GM12891 (cell line): ENCODE data around the gene PTPN4.
A peak's percentile ranks its signal among the peaks of the same experiment; 100 is the strongest.

ENCODE experiments used
- DNase-seq: peaks from one replicate; pipeline ENCODE4 v3.0.0; 2011; ENCODE audit warnings: low spot score; ENCODE audit not compliant: insufficient read length
- FAIRE-seq: peaks from 2 replicates; lab custom pipeline; 2011; peaks lifted over from hg19 to GRCh38; lab: Jason Lieb, UNC
- PAX5 ChIP-seq: IDR thresholded peaks from 2 replicates; pipeline ENCODE4 v1.6.1; 2011; ENCODE audit warnings: low read length, moderate library complexity, mild to moderate bottlenecking; ENCODE audit not compliant: insufficient read depth, severe bottlenecking
- POLR2A ChIP-seq: IDR thresholded peaks from 2 replicates; pipeline ENCODE4 v1.6.1; 2011; ENCODE audit warnings: low read depth, low read length, control low read depth
- POLR2AphosphoS5 ChIP-seq: IDR thresholded peaks from 2 replicates; pipeline ENCODE4 v1.6.1; 2011; ENCODE audit warnings: low read depth, low read length, control low read depth
- POU2F2 ChIP-seq: IDR thresholded peaks from 2 replicates; pipeline ENCODE4 v1.6.1; 2011; ENCODE audit warnings: low read depth, mild to moderate bottlenecking, control low read depth, low read length, moderate library complexity
- SPI1 ChIP-seq: IDR thresholded peaks from 2 replicates; pipeline ENCODE4 v1.6.1; 2011; ENCODE audit warnings: low read depth, low read length, control low read depth
- TAF1 ChIP-seq: IDR thresholded peaks from 2 replicates; pipeline ENCODE4 v1.6.1; 2011; ENCODE audit warnings: low read depth, low read length, control low read depth

PTPN4 gene

DNA sequence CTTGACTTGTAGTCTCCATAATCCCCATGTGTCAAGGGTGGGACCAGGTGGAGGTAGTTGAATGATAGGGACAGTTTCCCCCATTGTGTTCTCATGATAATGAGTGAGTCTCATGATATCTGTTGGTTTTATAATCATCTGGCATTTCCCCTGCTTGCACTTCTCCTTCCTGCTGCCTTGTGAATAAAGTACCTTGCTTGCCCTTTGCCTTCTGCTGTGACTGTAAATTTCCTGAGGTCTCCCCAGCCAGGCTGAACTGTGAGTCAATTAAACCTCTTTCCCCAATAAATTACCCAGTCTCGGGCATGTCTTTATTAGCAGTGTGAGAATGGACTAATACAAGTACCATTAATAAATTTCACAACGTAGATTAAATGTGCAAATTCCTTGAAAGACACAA lies 150.8 kb downstream of the PTPN4 start:
- FAIRE-seq, result peak; percentile 13
- TF ChIP-seq TAF1, result no peak
- no peak for TF ChIP-seq POLR2A
- no peak for TF ChIP-seq SPI1
- TF ChIP-seq POU2F2, result no peak
- TF ChIP-seq POLR2AphosphoS5, result no peak
- TF ChIP-seq PAX5, result no peak

GRCh38 chr2:119914266-119914665 lies 154.5 kb downstream of the PTPN4 start:
- DNase-seq, result no peak
- FAIRE-seq, result no peak
- TF ChIP-seq PAX5 (no peak), TAF1 (no peak), SPI1 (no peak), POU2F2 (no peak), POLR2AphosphoS5 (no peak), POLR2A (no peak)

More for the DNA sequence above, 150.8 kb downstream of the PTPN4 start:
- DNase-seq, result no peak

DNA sequence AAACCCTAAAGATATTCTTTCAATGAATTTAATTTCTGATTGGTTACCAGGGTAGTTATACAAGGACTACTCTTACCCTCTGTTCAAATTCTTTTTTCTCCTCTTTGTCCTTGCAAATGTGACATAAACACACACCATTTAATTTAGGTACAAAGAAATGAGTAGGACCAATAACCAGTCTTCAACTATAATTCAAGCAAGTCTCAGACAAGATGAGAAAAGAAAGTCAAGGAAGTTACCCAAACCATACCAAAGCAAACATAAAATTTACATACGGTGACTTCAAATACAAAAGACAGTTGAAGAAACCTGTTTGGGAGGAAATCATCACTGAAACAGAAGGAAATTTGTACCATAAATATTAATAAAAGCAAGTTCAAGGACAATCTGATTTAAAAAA lies 162.1 kb downstream of the PTPN4 start:
- TF ChIP-seq POU2F2, result no peak
- no peak for TF ChIP-seq SPI1
- TF ChIP-seq POLR2A, result no peak
- no peak for TF ChIP-seq POLR2AphosphoS5
- TF ChIP-seq TAF1, result no peak
- TF ChIP-seq PAX5, result no peak
- FAIRE-seq, result no peak
- no peak for DNase-seq

DNA sequence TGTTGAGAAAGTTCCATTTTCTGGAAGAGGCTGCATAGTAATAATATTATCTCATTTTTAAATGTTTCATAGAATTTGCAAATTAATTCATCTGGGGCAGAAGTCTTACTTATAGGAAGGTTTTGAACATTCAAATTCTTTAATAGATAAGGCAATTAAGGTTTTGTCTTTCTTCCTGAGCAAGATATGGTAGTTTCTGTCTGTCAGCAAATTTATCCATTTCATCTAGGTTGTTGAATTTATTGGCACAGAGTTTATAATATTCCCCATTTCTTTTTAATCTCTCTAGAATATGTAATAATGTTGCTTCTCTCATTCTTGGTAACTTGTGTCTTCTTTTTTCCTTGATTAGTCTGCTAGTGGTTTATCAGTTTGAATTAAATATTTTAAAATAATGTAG lies 163.0 kb downstream of the PTPN4 start:
- FAIRE-seq, result no peak
- no peak for DNase-seq
- TF ChIP-seq SPI1 (no peak), TAF1 (no peak), PAX5 (no peak), POLR2AphosphoS5 (no peak), POU2F2 (no peak), POLR2A (no peak)

- TF ChIP-seq POLR2AphosphoS5, result no peak
- TF ChIP-seq POU2F2, result no peak
- TF ChIP-seq PAX5, result no peak
- TF ChIP-seq TAF1, result no peak
- no peak for TF ChIP-seq POLR2A
- no peak for TF ChIP-seq SPI1
- DNase-seq (no peak), FAIRE-seq (no peak)
These were observed 169.8 kb downstream of the PTPN4 start for GRCh38 chr2:119929537-119929936.

GRCh38 chr2:119932809-119933208 lies 173.1 kb downstream of the PTPN4 start:
- DNase-seq, result no peak
- FAIRE-seq, result peak; percentile 50
- TF ChIP-seq TAF1 (no peak), POU2F2 (no peak), PAX5 (no peak), POLR2A (no peak), SPI1 (no peak), POLR2AphosphoS5 (no peak)

- no peak for DNase-seq
- FAIRE-seq, result no peak
These were observed 174.6 kb downstream of the PTPN4 start for GRCh38 chr2:119934319-119934718.

GRCh38 chr2:119937680-119938079 lies 178.0 kb downstream of the PTPN4 start:
- no peak for TF ChIP-seq POLR2A
- no peak for TF ChIP-seq POU2F2
- no peak for TF ChIP-seq POLR2AphosphoS5
- no peak for TF ChIP-seq SPI1
- TF ChIP-seq PAX5, result no peak
- TF ChIP-seq TAF1, result no peak
- FAIRE-seq (peak; percentile 23), DNase-seq (no peak)

More at GRCh38 chr2:119934319-119934718, 174.6 kb downstream of the PTPN4 start:
- TF ChIP-seq POLR2AphosphoS5, result no peak
- TF ChIP-seq SPI1, result no peak
- TF ChIP-seq POU2F2, result no peak
- TF ChIP-seq TAF1, result no peak
- no peak for TF ChIP-seq PAX5

- FAIRE-seq (no peak), DNase-seq (no peak)
- no peak for TF ChIP-seq SPI1
These were observed 180.2 kb downstream of the PTPN4 start for GRCh38 chr2:119939915-119940314.

- TF ChIP-seq SPI1 (no peak), TAF1 (no peak), PAX5 (no peak), POLR2AphosphoS5 (no peak), POU2F2 (no peak), POLR2A (no peak)
- DNase-seq (no peak), FAIRE-seq (no peak)
These were observed 181.1 kb downstream of the PTPN4 start for GRCh38 chr2:119940856-119941255.

- no peak for DNase-seq
- TF ChIP-seq POLR2A (no peak), POU2F2 (no peak), PAX5 (no peak), POLR2AphosphoS5 (no peak), SPI1 (no peak)
- FAIRE-seq, result no peak
These were observed 181.7 kb downstream of the PTPN4 start for GRCh38 chr2:119941388-119941787.
